HG02870 (cell line): ENCODE data around the gene LGALS8.
"Not testable (repeated sequence)": the region's sequence is repeated elsewhere in the genome, so short reads cannot be mapped to it uniquely, and the experiment has no call there.

Experiments used
- ATAC-seq: cut with Tn5 transposase; IDR thresholded peaks from one replicate; pipeline ENCODE4 v1.9.1; 2021; ENCODE audit warnings: mild to moderate bottlenecking, moderate library complexity; ENCODE audit not compliant: unreplicated experiment

The LGALS8 gene

DNA sequence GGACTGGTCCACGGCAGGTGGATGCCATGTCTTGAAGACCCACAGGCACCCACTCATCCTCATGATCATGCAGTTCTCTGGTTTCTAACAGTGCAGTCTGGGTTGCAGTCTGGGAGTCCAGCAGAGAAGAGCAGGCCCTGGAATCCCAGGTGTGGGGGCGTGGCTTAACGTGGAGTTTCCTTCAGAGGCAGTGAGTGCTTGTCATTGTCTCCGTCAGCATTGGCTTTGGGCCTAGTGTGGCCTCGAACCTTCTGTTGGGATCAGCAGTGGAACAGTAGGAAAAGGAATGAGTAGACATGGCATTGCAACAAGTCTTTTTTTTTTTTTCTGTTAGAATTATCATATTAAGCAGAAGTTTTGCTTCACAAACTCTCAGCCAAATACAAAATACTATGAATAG, 12.8 kb downstream of the LGALS8 start:
- ATAC-seq: no peak

GRCh38 chr1:236540813-236541465, 17.2 kb downstream of the LGALS8 start:
- ATAC-seq: no peak

DNA sequence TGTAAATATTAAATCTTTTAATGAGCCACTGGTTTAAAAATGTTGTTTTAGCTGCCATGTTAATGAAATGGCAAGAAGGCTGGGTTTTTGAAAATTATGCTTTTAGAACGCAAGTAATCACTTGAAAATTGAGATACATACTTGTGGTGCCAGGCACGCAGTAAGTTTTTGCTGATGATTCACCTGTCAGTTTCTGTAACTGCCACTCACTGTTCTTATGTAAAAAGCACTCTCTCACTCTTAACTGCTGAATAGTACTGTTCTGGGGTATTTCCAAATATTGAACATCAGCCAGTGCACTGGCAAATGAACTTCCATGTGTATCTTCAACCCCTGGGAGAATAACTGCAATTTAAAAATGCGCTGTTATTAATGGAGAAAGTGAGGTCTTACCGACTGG, 17.9 kb downstream of the LGALS8 start:
- no peak for ATAC-seq

GRCh38 chr1:236543065-236543669, 19.4 kb downstream of the LGALS8 start:
- no peak for ATAC-seq

GRCh38 chr1:236545621-236546169, 21.9 kb downstream of the LGALS8 start:
- ATAC-seq: no peak

GRCh38 chr1:236548452-236548851, 24.7 kb downstream of the LGALS8 start:
- ATAC-seq: no peak

DNA sequence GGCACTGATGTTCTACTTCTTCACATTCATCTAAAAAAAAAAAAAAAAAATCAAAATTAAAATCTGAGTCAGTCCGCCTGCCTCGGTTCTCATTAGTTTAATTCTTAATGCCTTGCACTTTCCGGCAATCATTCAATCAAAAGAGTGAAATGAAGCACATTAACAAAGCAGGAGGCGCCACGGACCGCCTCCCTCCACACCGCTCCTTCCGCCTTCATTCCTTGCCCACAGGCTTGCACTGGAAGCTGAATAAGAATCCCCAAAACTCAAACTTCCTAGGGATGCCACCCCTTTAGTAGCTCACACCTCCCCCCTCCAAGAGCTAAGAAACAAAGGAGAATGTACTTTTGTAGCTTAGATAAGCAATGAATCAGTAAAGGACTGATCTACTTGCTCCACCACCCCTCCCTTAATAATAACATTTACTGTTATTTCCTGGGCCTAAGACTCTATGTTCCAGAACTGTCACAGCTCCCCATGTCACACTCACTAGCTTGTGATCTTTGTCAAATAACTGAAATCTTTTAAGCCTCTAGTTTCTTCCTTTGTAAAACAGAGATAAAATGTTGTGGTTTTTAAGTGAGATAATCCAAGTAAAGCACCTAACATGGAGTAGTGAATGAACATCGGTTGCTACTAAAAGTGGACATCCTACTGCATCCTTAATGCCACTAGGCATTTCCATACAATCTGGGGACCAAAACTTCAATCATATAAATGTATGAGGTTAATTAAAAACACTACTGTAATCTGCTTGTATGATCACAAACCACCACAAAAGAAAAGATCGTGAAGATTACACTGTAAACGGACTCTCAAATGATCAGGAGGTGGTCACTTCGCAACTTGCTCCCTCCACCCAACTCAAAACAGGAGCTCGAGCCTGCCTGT, 27.4 kb downstream of the LGALS8 start:
- no peak for ATAC-seq

DNA sequence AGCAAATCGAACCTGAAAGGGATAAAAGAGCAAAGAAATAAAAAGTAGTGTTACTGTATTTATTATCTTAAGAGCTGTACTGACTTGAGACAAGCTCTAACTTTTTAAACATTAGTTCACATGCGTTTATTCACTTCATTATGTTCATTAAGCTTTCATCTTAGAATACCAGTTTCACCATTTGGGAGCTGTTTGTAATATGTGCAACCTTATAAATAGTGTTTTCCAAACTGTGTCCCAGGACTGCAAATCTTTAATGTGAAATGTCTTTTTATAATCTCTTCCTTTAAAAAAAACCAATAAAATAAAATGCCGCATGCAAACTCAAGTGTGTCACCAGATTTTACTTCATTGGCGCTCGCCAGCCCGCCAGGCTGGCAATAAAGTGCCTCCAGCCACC, 28.3 kb downstream of the LGALS8 start:
- ATAC-seq: no peak

DNA sequence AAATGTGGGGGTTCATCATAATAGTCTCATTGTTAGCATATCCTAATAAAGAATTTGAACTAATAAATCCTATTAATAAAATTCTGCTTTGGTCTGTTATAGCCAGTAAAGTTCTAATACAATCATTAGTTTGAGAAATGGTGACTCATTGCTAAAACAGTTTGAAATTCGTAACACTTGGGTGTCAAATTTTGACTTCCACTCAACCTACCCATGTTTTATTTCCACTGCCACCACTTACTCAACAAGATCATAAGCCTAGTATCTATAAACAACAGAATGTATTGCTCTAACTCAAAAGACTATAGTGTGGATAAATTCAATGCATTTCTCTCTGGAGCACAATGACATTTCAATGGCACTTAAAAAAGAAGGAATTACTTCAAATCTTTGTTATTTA, 29.1 kb downstream of the LGALS8 start:
- ATAC-seq: no peak

- ATAC-seq: no peak
Measured at GRCh38 chr1:236553370-236553769, 29.6 kb downstream of the LGALS8 start.

- no peak for ATAC-seq
Measured at GRCh38 chr1:236556606-236557005, 32.8 kb downstream of the LGALS8 start.

GRCh38 chr1:236558081-236558480, 34.3 kb downstream of the LGALS8 start:
- no peak for ATAC-seq

- no peak for ATAC-seq
Measured at GRCh38 chr1:236558846-236559245, 35.1 kb downstream of the LGALS8 start.

DNA sequence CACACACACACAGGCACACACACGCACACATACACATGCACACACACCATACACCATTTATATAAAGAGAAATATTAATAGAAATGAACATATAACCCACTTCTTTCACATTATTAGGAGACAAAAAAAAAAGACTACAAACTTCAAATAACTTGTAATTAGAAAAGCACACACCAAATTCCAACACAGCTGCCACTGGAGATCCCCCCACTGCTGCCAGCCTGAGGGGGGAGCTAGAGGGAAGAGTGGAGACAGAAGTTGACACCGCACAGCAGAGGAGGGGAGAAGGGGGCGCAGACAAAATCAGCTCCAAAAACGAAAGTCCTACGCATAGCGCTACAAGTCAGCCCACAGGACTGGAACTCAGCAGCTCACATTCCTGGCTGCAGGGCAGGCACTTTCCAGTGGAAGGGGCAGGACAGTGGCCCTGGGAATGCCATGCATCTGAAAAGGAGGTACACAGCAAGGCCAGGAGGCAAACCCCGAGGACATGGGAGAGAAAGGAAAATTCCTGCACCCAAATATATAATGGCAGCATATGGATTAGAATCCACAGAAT, 36.5 kb downstream of the LGALS8 start:
- no peak for ATAC-seq

DNA sequence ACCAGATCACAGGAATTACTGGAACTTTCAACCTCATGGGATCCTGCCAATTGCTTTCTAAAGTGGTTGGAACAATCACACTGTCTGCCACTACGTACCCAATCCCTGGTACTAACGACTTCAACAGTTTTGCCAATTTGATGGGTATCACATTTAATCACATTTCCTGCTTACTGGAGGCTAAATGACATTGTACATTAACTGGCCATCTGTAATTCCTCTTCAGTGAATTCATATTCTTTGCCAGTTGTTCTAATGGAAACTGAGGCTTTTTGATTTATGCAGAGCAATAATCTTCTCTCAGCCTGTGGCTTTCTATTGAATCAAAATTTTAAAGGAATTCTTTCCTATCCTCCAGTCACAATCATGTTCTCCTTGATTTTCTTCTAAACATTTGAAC, 38.2 kb downstream of the LGALS8 start:
- ATAC-seq: no peak

DNA sequence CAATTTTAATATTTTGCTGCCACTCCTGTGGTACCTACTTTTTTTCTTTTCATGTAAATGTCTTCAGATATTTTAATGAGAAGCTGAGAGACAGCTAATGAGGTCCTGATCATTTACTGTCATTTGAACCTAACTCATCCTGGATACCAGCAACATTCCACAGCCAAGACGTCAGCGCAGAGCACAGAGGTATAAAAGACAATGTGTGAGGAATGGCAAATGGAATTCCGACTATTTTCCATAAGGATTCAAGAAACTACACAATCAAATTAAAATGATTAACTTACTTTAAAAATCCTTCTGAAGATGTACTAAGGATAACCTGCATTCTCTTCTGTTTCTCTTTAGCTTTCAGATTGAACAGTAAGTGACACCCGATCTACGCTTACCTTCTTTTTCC, 41.7 kb downstream of the LGALS8 start:
- no peak for ATAC-seq

DNA sequence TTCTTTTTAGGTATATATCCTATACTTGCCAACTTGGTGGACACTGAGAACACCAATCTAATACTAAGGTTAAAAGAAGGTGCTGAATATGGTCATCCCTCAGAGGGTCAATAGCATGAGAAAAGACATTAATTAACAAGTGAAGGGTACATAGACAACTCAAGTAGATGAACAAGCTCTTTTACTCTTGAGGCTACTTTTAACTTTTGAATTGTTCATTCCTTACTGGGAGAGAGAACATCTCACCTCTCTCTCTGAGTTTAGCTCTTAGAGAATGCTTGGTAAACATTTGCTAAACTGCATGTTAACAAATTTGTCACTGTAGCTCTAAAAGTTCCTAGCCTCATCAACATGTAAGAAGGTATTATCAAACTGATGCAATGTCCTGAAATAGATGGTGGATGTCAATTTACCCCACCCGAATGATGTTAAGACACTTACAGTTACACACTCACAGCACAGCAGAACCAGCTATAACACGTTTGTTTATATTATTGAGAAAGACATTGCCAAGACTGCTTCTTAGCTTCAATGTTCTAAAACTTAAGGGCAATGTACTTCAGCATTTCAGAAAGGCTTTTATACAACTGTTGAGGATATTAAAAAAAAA, 44.6 kb downstream of the LGALS8 start:
- no peak for ATAC-seq

DNA sequence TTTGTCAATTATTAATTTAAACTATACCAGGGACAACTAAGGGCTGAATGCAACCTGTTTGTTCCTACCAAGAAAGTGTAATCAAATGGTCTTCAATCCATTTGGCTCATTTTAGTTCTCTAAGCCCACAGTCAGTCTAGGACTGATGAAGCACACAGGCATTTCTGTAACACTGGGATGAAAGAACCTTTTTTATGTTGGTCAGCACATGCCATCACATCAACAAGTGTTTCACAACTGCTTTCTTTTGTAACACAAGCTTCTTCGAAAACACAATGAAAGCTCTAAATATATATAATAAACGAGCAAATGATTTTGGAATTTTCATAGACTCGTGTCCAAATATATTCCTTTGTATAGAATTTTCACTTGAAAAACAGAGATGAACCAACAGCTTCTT, 51.7 kb downstream of the LGALS8 start:
- ATAC-seq: no peak

DNA sequence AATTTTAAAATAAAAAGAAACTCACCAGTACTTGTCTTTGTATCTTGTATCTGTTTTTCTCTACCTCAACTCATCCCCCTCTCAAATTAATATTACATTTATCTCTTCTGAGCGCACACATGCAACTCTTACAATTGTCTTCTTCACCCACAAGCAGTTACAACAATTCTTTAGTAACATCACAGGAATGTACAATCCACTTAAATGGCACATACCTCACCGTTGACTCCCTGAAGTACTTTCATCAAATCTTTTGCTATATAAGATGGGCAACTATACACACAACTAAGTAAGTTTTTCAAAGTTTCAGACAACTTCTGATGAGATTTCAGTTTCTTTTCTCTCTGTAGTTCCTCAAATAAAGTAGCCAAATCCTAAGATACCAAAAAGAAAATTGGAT, 52.2 kb downstream of the LGALS8 start:
- no peak for ATAC-seq

GRCh38 chr1:236577041-236577440, 53.3 kb downstream of the LGALS8 start:
- ATAC-seq: not testable (repeated sequence)

- no peak for ATAC-seq
Measured at GRCh38 chr1:236578661-236579060, 54.9 kb downstream of the LGALS8 start.
